ENCODE measurements around the gene DPYD.

GRCh38 chr1:97943354-97943753, 22.5 kb upstream of the DPYD start:
- TF ChIP-seq CTCF (IDR thresholded peaks at IDR 0.05; ENCODE audit: low read length) (no peak), EZH2phosphoT487 (IDR thresholded peaks at IDR 0.05; ENCODE audit: low read length) (no peak)
